Astrocyte (in vitro differentiated cells and primary cell): ENCODE data around the gene ABCC1. TPM values are rescaled to one million over a fixed set of nuclear protein-coding genes. Genes with fewer than 3 reads are reported as not detected.

Source experiments
- DNase-seq: peaks from one replicate; pipeline ENCODE4 v3.0.0-alpha.2; 2010; ENCODE audit warnings: low read depth
- FAIRE-seq: peaks from 2 replicates; lab custom pipeline; 2011; peaks lifted over from hg19 to GRCh38; lab: Jason Lieb, UNC
- H2AFZ ChIP-seq: 2 replicates; pipeline ENCODE4 v1.6.0; 2012; ENCODE audit warnings: low read depth, low read length, inconsistent platforms
- H3K27ac ChIP-seq: 2 replicates; pipeline ENCODE4 v1.5.1; 2011; ENCODE audit warnings: low read depth, low read length, inconsistent platforms
- H3K27me3 ChIP-seq: 2 replicates; pipeline ENCODE4 v1.6.0; 2011; ENCODE audit warnings: low read length, inconsistent platforms; ENCODE audit not compliant: insufficient read depth
- H3K36me3 ChIP-seq: 2 replicates; pipeline ENCODE4 v1.5.1; 2011; ENCODE audit warnings: low read length, inconsistent platforms; ENCODE audit not compliant: insufficient read depth
- H3K4me1 ChIP-seq: 2 replicates; pipeline ENCODE4 v1.5.1; 2011; ENCODE audit warnings: low read length, inconsistent platforms; ENCODE audit not compliant: insufficient read depth
- H3K4me2 ChIP-seq: 2 replicates; pipeline ENCODE4 v1.6.0; 2012; ENCODE audit warnings: low read length, inconsistent platforms
- H3K4me3 ChIP-seq: 2 replicates; pipeline ENCODE4 v1.5.1; 2011; ENCODE audit warnings: low read depth, mild to moderate bottlenecking, low read length, inconsistent platforms; ENCODE audit not compliant: insufficient read depth
- H3K79me2 ChIP-seq: 2 replicates; pipeline ENCODE4 v1.6.0; 2012; ENCODE audit warnings: mild to moderate bottlenecking, low read length, inconsistent platforms; ENCODE audit not compliant: insufficient read depth
- H3K9ac ChIP-seq: 2 replicates; pipeline ENCODE4 v1.6.0; 2012; ENCODE audit warnings: mild to moderate bottlenecking, low read length, inconsistent platforms
- H3K9me3 ChIP-seq: 2 replicates; pipeline ENCODE4 v1.5.1; 2012; ENCODE audit warnings: low read depth, mild to moderate bottlenecking, low read length, inconsistent platforms; ENCODE audit not compliant: insufficient read depth
- H4K20me1 ChIP-seq: 2 replicates; pipeline ENCODE4 v1.6.0; 2012; ENCODE audit warnings: low read length, inconsistent platforms; ENCODE audit not compliant: insufficient read depth
- H3K27ac Mint-ChIP-seq: one replicate; pipeline ENCODE4 v1.8.0; 2021; ENCODE audit warnings: mild to moderate bottlenecking, mixed read lengths; ENCODE audit not compliant: unreplicated experiment
- H3K27me3 Mint-ChIP-seq: one replicate; pipeline ENCODE4 v1.8.0; 2021; ENCODE audit warnings: low read depth, mixed read lengths; ENCODE audit not compliant: unreplicated experiment
- H3K36me3 Mint-ChIP-seq: one replicate; pipeline ENCODE4 v1.8.0; 2021; ENCODE audit warnings: low read depth, mixed read lengths; ENCODE audit not compliant: unreplicated experiment
- H3K4me1 Mint-ChIP-seq: one replicate; pipeline ENCODE4 v1.8.0; 2021; ENCODE audit warnings: low read depth, mixed read lengths; ENCODE audit not compliant: unreplicated experiment
- H3K4me3 Mint-ChIP-seq: one replicate; pipeline ENCODE4 v1.8.0; 2021; ENCODE audit warnings: mild to moderate bottlenecking, moderate library complexity, mixed read lengths; ENCODE audit not compliant: unreplicated experiment
- H3K9me3 Mint-ChIP-seq: one replicate; pipeline ENCODE4 v1.8.0; 2021; ENCODE audit warnings: mild to moderate bottlenecking, mixed read lengths; ENCODE audit not compliant: unreplicated experiment
- EZH2 ChIP-seq: IDR thresholded peaks from 2 replicates; pipeline ENCODE4 v1.6.1; 2012; ENCODE audit warnings: mild to moderate bottlenecking, low read length, inconsistent platforms; ENCODE audit not compliant: insufficient read depth
- total RNA-seq: library from RNA; stranded (reverse); gene quantifications from 2 replicates; pipeline ENCODE4 v1.2.1, GENCODE V29; 2021
- TF ChIP-seq, protein P1 (sequence below): IDR thresholded peaks from 2 replicates; pipeline ENCODE4 v1.5.1; 2011; ENCODE audit warnings: low read depth, mild to moderate bottlenecking, inconsistent platforms, low read length, moderate library complexity; ENCODE audit not compliant: insufficient read depth

ABCC1 gene
- total RNA-seq, 1 donor from 2014 or later, result 42.1 TPM

DNA sequence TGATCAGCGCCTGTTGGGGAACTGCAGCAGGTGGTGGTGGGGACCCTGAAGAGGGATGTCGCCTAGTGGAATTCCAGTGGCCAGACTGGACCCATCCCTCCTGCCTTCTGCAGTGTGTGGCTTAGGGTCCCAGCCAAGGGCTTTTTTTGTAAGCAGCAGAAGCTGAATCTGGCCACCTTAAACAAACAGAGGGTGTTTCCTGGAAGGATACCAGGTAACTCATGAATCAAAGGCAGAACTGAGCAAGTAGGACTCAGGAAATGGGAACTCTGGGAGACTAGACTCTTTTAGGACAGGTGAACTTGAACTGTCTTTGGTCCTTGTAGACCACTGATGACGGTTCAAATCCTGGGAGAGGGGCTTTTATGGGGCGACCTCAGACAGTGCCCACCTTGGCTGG lies 149.9 kb downstream of the ABCC1 start:
- Histone ChIP-seq H3K27ac (no peak overlapping the region), H3K79me2 (peaks cover 6% of the 10 kb centered on the region), H2AFZ (no peak overlapping the region), H4K20me1 (peaks cover 16% of the 10 kb centered on the region), H3K36me3 (peaks cover 11% of the 10 kb centered on the region), H3K27me3 (no peaks in the 10 kb centered on the region), H3K4me3 (no peak overlapping the region), H3K9ac (no peak overlapping the region), H3K4me2 (no peak overlapping the region), H3K9me3 (no peaks in the 10 kb centered on the region), H3K4me1 (peaks cover 18% of the 10 kb centered on the region)
- H3K4me3 Mint-ChIP-seq, result no peak overlapping the region
- peaks cover 19% of the 10 kb centered on the region for H3K4me1 Mint-ChIP-seq
- H3K36me3 Mint-ChIP-seq, result peaks cover 40% of the 10 kb centered on the region
- no peak for FAIRE-seq
- peaks cover 3% of the 10 kb centered on the region for H3K9me3 Mint-ChIP-seq
- TF ChIP-seq, protein P1, sequence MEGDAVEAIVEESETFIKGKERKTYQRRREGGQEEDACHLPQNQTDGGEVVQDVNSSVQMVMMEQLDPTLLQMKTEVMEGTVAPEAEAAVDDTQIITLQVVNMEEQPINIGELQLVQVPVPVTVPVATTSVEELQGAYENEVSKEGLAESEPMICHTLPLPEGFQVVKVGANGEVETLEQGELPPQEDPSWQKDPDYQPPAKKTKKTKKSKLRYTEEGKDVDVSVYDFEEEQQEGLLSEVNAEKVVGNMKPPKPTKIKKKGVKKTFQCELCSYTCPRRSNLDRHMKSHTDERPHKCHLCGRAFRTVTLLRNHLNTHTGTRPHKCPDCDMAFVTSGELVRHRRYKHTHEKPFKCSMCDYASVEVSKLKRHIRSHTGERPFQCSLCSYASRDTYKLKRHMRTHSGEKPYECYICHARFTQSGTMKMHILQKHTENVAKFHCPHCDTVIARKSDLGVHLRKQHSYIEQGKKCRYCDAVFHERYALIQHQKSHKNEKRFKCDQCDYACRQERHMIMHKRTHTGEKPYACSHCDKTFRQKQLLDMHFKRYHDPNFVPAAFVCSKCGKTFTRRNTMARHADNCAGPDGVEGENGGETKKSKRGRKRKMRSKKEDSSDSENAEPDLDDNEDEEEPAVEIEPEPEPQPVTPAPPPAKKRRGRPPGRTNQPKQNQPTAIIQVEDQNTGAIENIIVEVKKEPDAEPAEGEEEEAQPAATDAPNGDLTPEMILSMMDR, result no peak
- TF ChIP-seq EZH2, result no peak
- H3K27ac Mint-ChIP-seq, result no peak overlapping the region
- H3K27me3 Mint-ChIP-seq, result no peaks in the 10 kb centered on the region
- DNase-seq, result no peak

- Histone ChIP-seq H3K27me3 (no peaks in the 10 kb centered on the region), H4K20me1 (peaks cover 16% of the 10 kb centered on the region), H2AFZ (no peak overlapping the region), H3K9me3 (no peaks in the 10 kb centered on the region), H3K9ac (no peak overlapping the region), H3K27ac (no peak overlapping the region), H3K4me2 (no peak overlapping the region), H3K4me3 (no peak overlapping the region), H3K36me3 (peaks cover 11% of the 10 kb centered on the region), H3K79me2 (peaks cover 6% of the 10 kb centered on the region), H3K4me1 (peaks cover 17% of the 10 kb centered on the region)
- Mint-ChIP-seq H3K36me3 (peaks cover 41% of the 10 kb centered on the region), H3K4me1 (peaks cover 19% of the 10 kb centered on the region), H3K27ac (no peak overlapping the region), H3K27me3 (no peaks in the 10 kb centered on the region), H3K9me3 (peaks cover 3% of the 10 kb centered on the region), H3K4me3 (no peak overlapping the region)
- DNase-seq (no peak), FAIRE-seq (no peak)
- TF ChIP-seq, protein P1, result no peak
- TF ChIP-seq EZH2, result no peak
Observed at GRCh38 chr16:16100631-16101030, 151.2 kb downstream of the ABCC1 start.

- FAIRE-seq (no peak), DNase-seq (no peak)
- peaks cover 11% of the 10 kb centered on the region for H3K36me3 ChIP-seq
- H3K4me3 ChIP-seq, result no peak overlapping the region
- no peak overlapping the region for H3K27ac Mint-ChIP-seq
- H3K4me2 ChIP-seq, result no peak overlapping the region
- H3K9me3 ChIP-seq, result no peaks in the 10 kb centered on the region
- H3K9me3 Mint-ChIP-seq, result peaks cover 3% of the 10 kb centered on the region
- H3K4me1 ChIP-seq, result peaks cover 9% of the 10 kb centered on the region
- H3K79me2 ChIP-seq, result peaks cover 6% of the 10 kb centered on the region
- peaks cover 11% of the 10 kb centered on the region for H3K4me1 Mint-ChIP-seq
- no peaks in the 10 kb centered on the region for H3K27me3 Mint-ChIP-seq
- TF ChIP-seq, protein P1, result no peak
- TF ChIP-seq EZH2, result no peak
- no peak overlapping the region for H3K9ac ChIP-seq
- H4K20me1 ChIP-seq, result peaks cover 16% of the 10 kb centered on the region
- no peak overlapping the region for H3K4me3 Mint-ChIP-seq
- no peak overlapping the region for H3K27ac ChIP-seq
- no peaks in the 10 kb centered on the region for H3K27me3 ChIP-seq
- H2AFZ ChIP-seq, result no peak overlapping the region
- peaks cover 43% of the 10 kb centered on the region for H3K36me3 Mint-ChIP-seq
Observed at GRCh38 chr16:16101585-16101984, 152.2 kb downstream of the ABCC1 start.
